Measurements from ENCODE around the gene PCDH10.

PCDH10 gene

DNA sequence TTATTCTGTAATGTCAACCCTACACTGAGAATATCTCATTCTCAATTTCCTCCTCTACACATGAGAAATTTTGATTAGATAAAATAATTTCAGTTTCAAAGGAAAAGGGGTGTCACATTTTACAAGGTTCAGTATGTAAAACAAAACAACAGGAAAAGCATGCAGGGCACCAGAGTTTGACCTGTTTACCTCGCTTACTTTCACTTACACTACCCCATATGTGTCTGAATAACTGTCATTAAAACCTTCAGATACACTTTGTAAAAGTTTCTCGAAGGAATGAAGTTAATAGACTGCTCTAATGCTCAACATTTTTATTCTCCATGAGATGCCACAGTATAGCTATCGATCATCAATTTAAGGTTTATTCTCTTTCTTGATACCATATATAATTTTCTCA is 12.3 kb upstream of the PCDH10 start:
- TF ChIP-seq, protein P1, sequence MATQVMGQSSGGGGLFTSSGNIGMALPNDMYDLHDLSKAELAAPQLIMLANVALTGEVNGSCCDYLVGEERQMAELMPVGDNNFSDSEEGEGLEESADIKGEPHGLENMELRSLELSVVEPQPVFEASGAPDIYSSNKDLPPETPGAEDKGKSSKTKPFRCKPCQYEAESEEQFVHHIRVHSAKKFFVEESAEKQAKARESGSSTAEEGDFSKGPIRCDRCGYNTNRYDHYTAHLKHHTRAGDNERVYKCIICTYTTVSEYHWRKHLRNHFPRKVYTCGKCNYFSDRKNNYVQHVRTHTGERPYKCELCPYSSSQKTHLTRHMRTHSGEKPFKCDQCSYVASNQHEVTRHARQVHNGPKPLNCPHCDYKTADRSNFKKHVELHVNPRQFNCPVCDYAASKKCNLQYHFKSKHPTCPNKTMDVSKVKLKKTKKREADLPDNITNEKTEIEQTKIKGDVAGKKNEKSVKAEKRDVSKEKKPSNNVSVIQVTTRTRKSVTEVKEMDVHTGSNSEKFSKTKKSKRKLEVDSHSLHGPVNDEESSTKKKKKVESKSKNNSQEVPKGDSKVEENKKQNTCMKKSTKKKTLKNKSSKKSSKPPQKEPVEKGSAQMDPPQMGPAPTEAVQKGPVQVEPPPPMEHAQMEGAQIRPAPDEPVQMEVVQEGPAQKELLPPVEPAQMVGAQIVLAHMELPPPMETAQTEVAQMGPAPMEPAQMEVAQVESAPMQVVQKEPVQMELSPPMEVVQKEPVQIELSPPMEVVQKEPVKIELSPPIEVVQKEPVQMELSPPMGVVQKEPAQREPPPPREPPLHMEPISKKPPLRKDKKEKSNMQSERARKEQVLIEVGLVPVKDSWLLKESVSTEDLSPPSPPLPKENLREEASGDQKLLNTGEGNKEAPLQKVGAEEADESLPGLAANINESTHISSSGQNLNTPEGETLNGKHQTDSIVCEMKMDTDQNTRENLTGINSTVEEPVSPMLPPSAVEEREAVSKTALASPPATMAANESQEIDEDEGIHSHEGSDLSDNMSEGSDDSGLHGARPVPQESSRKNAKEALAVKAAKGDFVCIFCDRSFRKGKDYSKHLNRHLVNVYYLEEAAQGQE (IDR thresholded peaks at IDR 0.05; ENCODE audit: low read depth): no peak
- TF ChIP-seq YY1 (IDR thresholded peaks at IDR 0.05; ENCODE audit: low read depth) (no peak), CREB1 (IDR thresholded peaks at IDR 0.05; ENCODE audit: low read depth) (no peak), EGR1 (IDR thresholded peaks at IDR 0.05) (no peak)

- TF ChIP-seq TAF1 (IDR thresholded peaks at IDR 0.05; ENCODE audit: low read depth) (no peak), RAD21 (IDR thresholded peaks at IDR 0.05; ENCODE audit: low read depth) (no peak), EGR1 (IDR thresholded peaks at IDR 0.05) (no peak), CEBPB (IDR thresholded peaks at IDR 0.05) (no peak), TCF12 (IDR thresholded peaks at IDR 0.05; ENCODE audit: low read depth) (no peak), TEAD4 (IDR thresholded peaks at IDR 0.05) (no peak), ZBTB7A (IDR thresholded peaks at IDR 0.05; ENCODE audit: low read depth) (no peak), YY1 (IDR thresholded peaks at IDR 0.05; ENCODE audit: low read depth) (no peak), EP300 (IDR thresholded peaks at IDR 0.05; ENCODE audit: borderline replicate concordance) (no peak), FOXM1 (IDR thresholded peaks at IDR 0.05; ENCODE audit: borderline replicate concordance, low read depth) (no peak), CREB1 (IDR thresholded peaks at IDR 0.05; ENCODE audit: low read depth) (no peak), NFIC (IDR thresholded peaks at IDR 0.05) (no peak)
- TF ChIP-seq, protein P2, sequence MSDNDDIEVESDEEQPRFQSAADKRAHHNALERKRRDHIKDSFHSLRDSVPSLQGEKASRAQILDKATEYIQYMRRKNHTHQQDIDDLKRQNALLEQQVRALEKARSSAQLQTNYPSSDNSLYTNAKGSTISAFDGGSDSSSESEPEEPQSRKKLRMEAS (IDR thresholded peaks at IDR 0.05): no peak
- TF ChIP-seq, protein P1 (IDR thresholded peaks at IDR 0.05; ENCODE audit: low read depth): no peak
- TF ChIP-seq, protein P3, sequence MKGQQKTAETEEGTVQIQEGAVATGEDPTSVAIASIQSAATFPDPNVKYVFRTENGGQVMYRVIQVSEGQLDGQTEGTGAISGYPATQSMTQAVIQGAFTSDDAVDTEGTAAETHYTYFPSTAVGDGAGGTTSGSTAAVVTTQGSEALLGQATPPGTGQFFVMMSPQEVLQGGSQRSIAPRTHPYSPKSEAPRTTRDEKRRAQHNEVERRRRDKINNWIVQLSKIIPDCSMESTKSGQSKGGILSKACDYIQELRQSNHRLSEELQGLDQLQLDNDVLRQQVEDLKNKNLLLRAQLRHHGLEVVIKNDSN (IDR thresholded peaks at IDR 0.05): no peak
These were observed 11.5 kb upstream of the PCDH10 start for GRCh38 chr4:133137571-133137970.

DNA sequence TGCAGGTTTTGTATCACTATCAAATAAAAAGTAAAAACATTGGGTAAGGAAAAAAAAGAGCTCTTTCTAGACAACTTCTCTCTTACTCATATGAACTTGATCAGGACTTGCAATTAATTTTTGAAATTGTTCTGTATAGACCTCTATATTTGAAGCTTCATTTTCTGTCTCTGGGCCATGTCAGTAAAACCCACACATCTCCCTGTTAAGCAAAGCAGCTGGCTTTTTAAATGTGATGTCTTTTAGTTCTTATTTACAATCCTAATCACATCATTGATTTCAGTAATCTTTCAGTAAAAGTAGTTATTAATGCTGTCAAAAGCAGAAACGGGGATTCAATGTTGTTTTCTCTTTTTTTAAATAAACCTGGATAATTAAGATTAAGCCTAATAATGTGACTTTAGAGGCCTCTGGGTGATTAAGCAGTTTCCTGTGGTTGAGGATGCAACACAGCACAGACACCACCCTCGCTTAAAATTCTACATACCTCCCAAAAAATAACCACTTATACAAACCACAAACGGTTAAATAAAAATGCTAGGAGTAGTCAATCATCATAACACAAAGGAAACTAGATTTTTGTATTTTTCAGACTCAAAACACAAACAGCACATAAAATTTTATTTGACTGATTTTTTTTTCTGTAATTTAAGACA is 5.2 kb upstream of the PCDH10 start:
- TF ChIP-seq YY1 (IDR thresholded peaks at IDR 0.05; ENCODE audit: low read depth) (no peak), RAD21 (IDR thresholded peaks at IDR 0.05; ENCODE audit: low read depth) (no peak), TCF12 (IDR thresholded peaks at IDR 0.05; ENCODE audit: low read depth) (no peak)
- TF ChIP-seq, protein P1 (IDR thresholded peaks at IDR 0.05; ENCODE audit: low read depth): no peak
- TF ChIP-seq, protein P3 (IDR thresholded peaks at IDR 0.05): no peak

DNA sequence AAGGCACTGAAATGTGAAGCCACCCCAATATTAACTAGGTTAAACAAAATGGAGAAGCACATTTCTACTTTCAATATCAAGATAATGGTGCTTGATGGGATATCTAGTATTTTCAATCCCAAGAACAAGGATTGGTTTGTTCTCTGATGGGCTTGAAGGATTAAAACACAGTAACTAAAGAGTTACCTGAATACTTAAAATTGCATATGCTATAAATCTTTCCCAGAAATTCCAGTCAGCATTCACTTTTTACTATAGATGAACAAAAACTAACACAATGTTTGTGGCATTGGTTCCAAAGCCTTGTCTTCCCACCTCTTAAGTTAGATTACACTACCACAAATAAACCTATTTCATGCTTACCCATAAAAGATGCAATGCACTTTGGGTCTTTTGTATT is 3.9 kb upstream of the PCDH10 start:
- TF ChIP-seq FOXM1 (IDR thresholded peaks at IDR 0.05; ENCODE audit: borderline replicate concordance, low read depth) (no peak), CEBPB (IDR thresholded peaks at IDR 0.05) (no peak), TCF12 (IDR thresholded peaks at IDR 0.05; ENCODE audit: low read depth) (no peak), EGR1 (IDR thresholded peaks at IDR 0.05) (no peak), ZBTB7A (IDR thresholded peaks at IDR 0.05; ENCODE audit: low read depth) (no peak), EP300 (IDR thresholded peaks at IDR 0.05; ENCODE audit: borderline replicate concordance) (no peak), YY1 (IDR thresholded peaks at IDR 0.05; ENCODE audit: low read depth) (no peak), TEAD4 (IDR thresholded peaks at IDR 0.05) (no peak), NFIC (IDR thresholded peaks at IDR 0.05) (no peak), CREB1 (IDR thresholded peaks at IDR 0.05; ENCODE audit: low read depth) (no peak), TAF1 (IDR thresholded peaks at IDR 0.05; ENCODE audit: low read depth) (no peak)
- TF ChIP-seq, protein P2 (IDR thresholded peaks at IDR 0.05): no peak
- TF ChIP-seq, protein P3 (IDR thresholded peaks at IDR 0.05): no peak

Data from Ishikawa (cell line).